Activated naive CD4-positive, alpha-beta T cell (primary cell): Measurements from ENCODE around the gene ZNF749.

Source experiments
- DNase-seq, 4 experiments: peaks; one replicate each; lab custom pipeline; 2025; lab: John Stamatoyannopoulos, UW

The ZNF749 gene

DNA sequence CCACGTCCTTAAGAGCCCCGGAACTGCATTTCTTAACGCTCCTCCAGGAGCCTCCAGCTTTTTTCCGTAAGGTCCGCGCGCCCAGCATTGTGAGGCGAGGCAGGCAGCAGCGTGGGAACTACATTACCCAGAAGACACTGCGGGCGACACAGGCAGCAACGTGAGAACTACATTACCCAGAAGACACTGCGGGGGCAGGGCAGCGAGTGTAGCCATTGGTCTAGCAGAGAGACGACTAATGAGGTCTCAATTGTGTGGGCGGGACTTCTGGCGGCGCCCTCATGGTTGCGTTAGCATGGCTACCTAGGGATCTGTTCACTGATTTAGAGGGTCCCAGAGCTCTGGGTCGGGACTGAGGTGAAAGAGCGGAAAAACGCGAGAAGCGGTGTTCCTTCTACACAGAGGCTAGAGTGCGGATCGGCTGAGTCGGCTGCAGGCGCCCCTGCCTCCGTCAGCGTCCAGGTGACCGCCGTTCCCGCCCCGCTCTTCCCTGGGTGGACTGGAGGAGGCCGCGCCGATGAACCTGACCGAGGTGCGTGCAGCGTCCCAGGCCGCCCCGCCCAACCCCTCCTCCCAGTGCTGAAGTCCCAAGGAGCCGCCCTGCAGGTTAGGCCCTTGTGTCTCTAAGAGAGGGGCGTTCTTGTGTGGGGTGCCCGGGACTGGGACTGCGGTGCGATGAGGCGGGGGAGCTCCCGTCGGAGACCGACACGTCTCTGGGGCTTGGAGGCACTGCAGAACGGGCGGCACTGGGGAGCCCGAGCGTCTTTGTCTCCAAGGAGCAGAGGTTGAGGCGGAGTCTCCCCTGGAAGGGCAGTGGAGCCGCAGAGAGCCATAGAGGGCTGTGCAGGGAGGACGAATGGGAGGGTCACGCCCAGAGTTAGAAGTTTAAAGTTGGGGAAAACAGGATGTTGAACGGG lies at the start of gene ZNF749:
ZNF749 (plus strand) TSS at position 264 of the 917 bp plus-strand sequence; CDS start at position 518, 254 bp downstream.
- peak; percentile 75 to 91 (median 86) for DNase-seq

GRCh38 chr19:57389194-57389729 lies 45.9 kb upstream of the ZNF749 start:
- no peak for DNase-seq

GRCh38 chr19:57389730-57390598 lies 45.2 kb upstream of the ZNF749 start, which contains the start of gene ZNF548:
ZNF548 (plus strand) TSS chr19:57389854; CDS start chr19:57390100, 246 bp downstream.
- DNase-seq = peak; percentile 83 to 92 (median 90)

GRCh38 chr19:57395710-57396109 lies 39.4 kb upstream of the ZNF749 start:
- DNase-seq = no peak

DNA sequence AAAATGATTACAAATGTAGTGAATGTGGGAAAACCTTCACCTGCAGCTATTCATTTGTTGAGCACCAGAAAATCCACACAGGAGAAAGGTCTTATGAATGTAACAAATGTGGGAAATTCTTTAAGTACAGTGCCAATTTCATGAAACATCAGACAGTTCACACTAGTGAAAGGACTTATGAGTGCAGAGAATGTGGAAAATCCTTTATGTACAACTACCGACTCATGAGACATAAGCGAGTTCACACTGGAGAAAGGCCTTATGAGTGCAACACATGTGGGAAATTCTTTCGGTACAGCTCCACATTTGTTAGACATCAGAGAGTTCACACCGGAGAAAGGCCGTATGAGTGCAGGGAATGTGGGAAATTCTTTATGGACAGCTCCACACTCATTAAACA lies 36.3 kb upstream of the ZNF749 start:
- no peak for DNase-seq

GRCh38 chr19:57403737-57404563 lies 31.2 kb upstream of the ZNF749 start:
- no peak for DNase-seq

GRCh38 chr19:57406516-57407123 lies 28.5 kb upstream of the ZNF749 start:
- peak; percentile 20 to 52 (median 36) for DNase-seq

DNA sequence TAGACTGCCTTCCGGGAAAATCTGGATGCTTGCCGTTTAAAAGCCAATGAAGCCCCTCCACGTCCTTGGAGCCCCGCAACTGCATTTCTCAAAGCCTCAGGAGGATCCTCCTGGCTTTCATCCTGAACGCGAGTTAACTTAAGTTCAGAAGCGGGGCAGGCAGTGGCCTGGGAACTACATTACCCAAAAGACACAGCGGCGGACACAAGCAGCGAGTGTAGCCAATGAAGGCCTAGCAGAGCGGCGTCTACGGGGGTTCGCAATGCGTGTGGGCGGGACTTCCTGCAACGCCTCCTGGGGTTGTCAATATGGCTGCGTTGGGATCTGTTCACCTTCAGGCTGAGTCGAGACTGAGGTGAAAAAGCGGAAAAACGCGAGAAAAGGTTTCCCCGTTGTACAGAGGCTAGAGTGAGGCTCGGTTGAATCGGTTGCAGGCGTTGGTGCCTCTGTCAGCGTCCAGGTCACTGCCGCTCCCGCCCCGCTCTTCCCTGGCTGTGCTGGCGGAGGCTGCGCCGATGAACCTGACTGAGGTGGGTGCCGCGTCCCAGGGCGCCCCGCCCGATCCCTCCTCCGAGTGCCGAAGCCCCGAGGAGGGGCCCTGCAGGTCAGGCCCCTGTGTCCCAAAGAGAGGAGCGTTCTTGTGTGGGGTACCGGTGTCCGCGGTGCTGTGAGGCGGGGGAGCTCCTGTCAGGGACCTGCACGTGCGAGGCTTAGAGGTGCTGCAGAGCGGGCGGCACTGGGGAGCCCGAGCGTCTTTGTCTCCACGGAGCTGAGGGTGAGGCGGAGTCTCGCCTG lies 24.1 kb upstream of the ZNF749 start, which contains the start of gene ZNF17:
ZNF17 (plus strand) TSS at position 285 of the 795 bp plus-strand sequence. CDS start 2,455 bp downstream, outside the sequence.
- peak; percentile 63 to 86 (median 82) for DNase-seq

DNA sequence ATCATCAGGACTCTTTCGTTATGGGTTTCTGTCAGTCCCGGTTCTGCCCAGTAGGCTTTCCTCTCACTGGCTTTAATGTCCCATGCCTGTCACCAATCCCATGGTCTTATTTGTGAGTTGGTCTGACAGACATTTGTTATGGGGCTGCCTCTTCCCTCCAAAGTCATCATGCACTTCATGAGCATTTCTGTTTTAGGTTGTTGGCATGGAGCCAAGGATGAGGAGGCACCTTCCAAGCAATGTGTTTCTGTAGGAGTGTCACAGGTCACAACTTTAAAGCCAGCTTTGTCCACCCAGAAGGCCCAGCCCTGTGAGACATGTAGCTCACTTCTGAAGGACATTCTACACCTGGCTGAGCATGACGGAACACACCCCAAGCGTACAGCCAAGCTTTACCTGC lies 15.7 kb upstream of the ZNF749 start:
- DNase-seq = no peak

GRCh38 chr19:57421037-57421436 lies 14.1 kb upstream of the ZNF749 start:
- no peak for DNase-seq

DNA sequence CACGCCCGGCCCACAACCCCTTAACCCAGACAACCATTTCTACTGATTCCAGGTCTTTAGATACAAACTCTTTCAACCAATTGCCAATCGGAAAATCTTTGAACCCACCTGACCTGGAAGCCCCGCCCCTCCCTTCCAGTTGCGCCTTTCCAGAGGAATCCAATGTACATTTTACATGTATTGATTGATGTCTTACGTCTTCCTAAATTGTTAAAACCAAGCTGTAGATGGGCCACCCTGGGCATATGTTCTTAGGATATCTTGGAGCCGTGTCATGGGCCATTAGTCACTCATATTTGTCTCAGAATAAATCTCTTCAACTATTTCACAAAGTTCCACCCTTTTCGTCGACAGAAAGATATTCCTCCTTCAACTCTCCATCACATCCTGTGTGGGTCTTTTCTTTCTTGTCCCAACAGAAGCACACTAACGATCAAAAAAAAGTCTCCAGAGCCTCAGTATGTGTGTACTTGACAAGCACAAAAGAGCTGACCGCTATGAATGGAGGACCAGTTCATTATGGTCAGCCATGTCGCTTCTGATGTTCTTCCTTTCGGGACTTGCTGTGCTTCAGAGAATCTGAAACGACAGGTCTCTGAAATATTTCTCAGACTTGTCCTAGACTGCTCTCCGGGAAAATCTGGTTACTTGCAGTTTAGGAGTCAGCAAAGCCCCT lies 601 bp upstream of the ZNF749 start:
- DNase-seq = no peak

GRCh38 chr19:57436417-57436816 lies 1.3 kb downstream of the ZNF749 start:
- no peak for DNase-seq

DNA sequence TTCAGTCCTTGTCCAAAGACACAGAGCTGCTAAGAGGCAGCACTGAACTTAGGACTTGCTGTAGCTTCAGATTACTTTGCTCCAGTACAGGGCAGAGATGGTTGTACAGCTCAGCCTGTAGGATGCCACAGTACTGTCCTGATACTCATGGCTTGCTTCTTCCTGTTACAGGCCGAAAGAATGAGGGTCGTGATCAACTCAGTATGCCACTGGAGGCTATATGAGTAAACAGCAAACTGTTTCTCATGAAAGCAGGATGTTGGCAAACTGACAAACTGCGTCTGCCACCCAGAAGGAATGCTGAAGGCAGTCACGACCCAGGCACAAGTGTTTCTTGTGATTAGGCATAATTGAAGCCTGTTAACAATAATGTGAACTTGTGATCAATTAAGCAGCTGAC lies 2.8 kb downstream of the ZNF749 start:
- no peak for DNase-seq

GRCh38 chr19:57438925-57439324 lies 3.8 kb downstream of the ZNF749 start:
- DNase-seq = no peak

- no peak for DNase-seq
Measured at GRCh38 chr19:57441979-57442752, 7.0 kb downstream of the ZNF749 start.

- no peak for DNase-seq
Measured at GRCh38 chr19:57443121-57443696, 8.1 kb downstream of the ZNF749 start.

DNA sequence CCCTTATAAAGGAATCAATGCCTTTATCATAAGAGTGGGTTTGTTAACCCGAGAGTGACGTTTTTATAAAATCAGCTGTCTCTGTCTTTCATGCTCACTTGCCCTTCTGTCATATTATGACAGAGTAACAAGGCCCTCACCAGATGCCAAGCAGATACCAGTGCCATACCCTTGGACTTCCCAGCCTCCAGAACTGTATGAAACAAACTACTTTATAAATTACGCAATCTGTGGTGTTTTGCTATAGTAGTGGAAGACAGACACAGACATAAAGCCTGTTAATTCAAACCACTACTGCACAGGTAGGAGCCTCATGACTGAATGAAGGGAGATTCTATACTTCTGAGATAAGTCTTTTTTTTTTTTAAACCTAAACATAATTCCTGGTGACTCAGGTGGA lies 17.2 kb downstream of the ZNF749 start:
- DNase-seq = no peak

- no peak for DNase-seq
Measured at GRCh38 chr19:57465680-57466381, 30.7 kb downstream of the ZNF749 start.
